Measurements from ENCODE around the gene SHISA7. TPM values are rescaled to one million over a fixed set of nuclear protein-coding genes. Genes with fewer than 3 reads are reported as not detected.

Gene SHISA7
- total RNA-seq, 2 donors from 2014 or later: not detected

GRCh38 chr19:55439052-55439451 lies 4.0 kb downstream of the SHISA7 start:
- TF ChIP-seq CTCF (conservative IDR thresholded peaks at IDR 0.05): no peak
- Histone ChIP-seq H3K4me1 (ENCODE audit: control insufficient read depth, insufficient read depth, low read length) (no peaks in the 10 kb centered on the region), H3K4me3 (ENCODE audit: low read length) (no peak overlapping the region), H3K27ac (ENCODE audit: low read depth, low read length) (no peak overlapping the region), H3K9me3 (ENCODE audit: control insufficient read depth, low read length) (no peaks in the 10 kb centered on the region), H3K9ac (ENCODE audit: extremely low read depth, low read length, poor library complexity, severe bottlenecking) (no peak overlapping the region), H3K27me3 (ENCODE audit: control insufficient read depth, insufficient read depth, low read length, poor library complexity, severe bottlenecking) (peaks cover 79% of the 10 kb centered on the region), H3K36me3 (ENCODE audit: control insufficient read depth, insufficient read depth, low read length) (no peaks in the 10 kb centered on the region)
- peaks cover 55% of the 10 kb centered on the region for H3K27me3 Mint-ChIP-seq (ENCODE audit: insufficient read depth)
- no peaks in the 10 kb centered on the region for H3K36me3 Mint-ChIP-seq (ENCODE audit: low read depth)
- peaks cover 7% of the 10 kb centered on the region for H3K4me1 Mint-ChIP-seq
- no peak overlapping the region for H3K27ac Mint-ChIP-seq
- peaks cover 3% of the 10 kb centered on the region for H3K9me3 Mint-ChIP-seq
- 73 to 75% methylated on average over 4 to 5 of the region's 5 CpGs for WGBS, 2 experiments (ENCODE audit: insufficient coverage in 1 of 2, insufficient read length in 1 of 2)
- H3K4me3 Mint-ChIP-seq: no peak overlapping the region
- DNase-seq: no peak

- no peaks in the 10 kb centered on the region for H3K9me3 ChIP-seq (ENCODE audit: control insufficient read depth, low read length)
- H3K4me3 ChIP-seq (ENCODE audit: low read length): no peak overlapping the region
- WGBS, 2 experiments (ENCODE audit: insufficient coverage in 1 of 2, insufficient read length in 1 of 2): 0 to 5% methylated on average over 6 to 17 of the region's 17 CpGs
- no peaks in the 10 kb centered on the region for H3K4me1 ChIP-seq (ENCODE audit: control insufficient read depth, insufficient read depth, low read length)
- no peak overlapping the region for H3K27ac Mint-ChIP-seq
- TF ChIP-seq CTCF (conservative IDR thresholded peaks at IDR 0.05): no peak
- H3K9me3 Mint-ChIP-seq: peaks cover 3% of the 10 kb centered on the region
- no peak overlapping the region for H3K4me3 Mint-ChIP-seq
- H3K27me3 Mint-ChIP-seq (ENCODE audit: insufficient read depth): peaks cover 59% of the 10 kb centered on the region
- no peaks in the 10 kb centered on the region for H3K36me3 Mint-ChIP-seq (ENCODE audit: low read depth)
- no peak overlapping the region for H3K9ac ChIP-seq (ENCODE audit: extremely low read depth, low read length, poor library complexity, severe bottlenecking)
- no peak overlapping the region for H3K27ac ChIP-seq (ENCODE audit: low read depth, low read length)
- peaks cover 75% of the 10 kb centered on the region for H3K27me3 ChIP-seq (ENCODE audit: control insufficient read depth, insufficient read depth, low read length, poor library complexity, severe bottlenecking)
- H3K36me3 ChIP-seq (ENCODE audit: control insufficient read depth, insufficient read depth, low read length): no peaks in the 10 kb centered on the region
- DNase-seq: peak; percentile 96
- H3K4me1 Mint-ChIP-seq: peaks cover 7% of the 10 kb centered on the region
Observed at GRCh38 chr19:55437410-55437809, 5.7 kb downstream of the SHISA7 start.

GRCh38 chr19:55436847-55437246 lies 6.3 kb downstream of the SHISA7 start:
- no peak for TF ChIP-seq CTCF (conservative IDR thresholded peaks at IDR 0.05)
- Histone ChIP-seq H3K4me3 (ENCODE audit: low read length) (no peak overlapping the region), H3K9me3 (ENCODE audit: control insufficient read depth, low read length) (no peaks in the 10 kb centered on the region), H3K9ac (ENCODE audit: extremely low read depth, low read length, poor library complexity, severe bottlenecking) (no peak overlapping the region), H3K27ac (ENCODE audit: low read depth, low read length) (no peak overlapping the region), H3K36me3 (ENCODE audit: control insufficient read depth, insufficient read depth, low read length) (no peaks in the 10 kb centered on the region), H3K4me1 (ENCODE audit: control insufficient read depth, insufficient read depth, low read length) (no peaks in the 10 kb centered on the region), H3K27me3 (ENCODE audit: control insufficient read depth, insufficient read depth, low read length, poor library complexity, severe bottlenecking) (peaks cover 75% of the 10 kb centered on the region)
- WGBS, 2 experiments (ENCODE audit: insufficient coverage in 1 of 2, insufficient read length in 1 of 2): 41 to 47% methylated on average over 8 of the region's 8 CpGs
- Mint-ChIP-seq H3K27ac (no peak overlapping the region), H3K36me3 (ENCODE audit: low read depth) (no peaks in the 10 kb centered on the region), H3K27me3 (ENCODE audit: insufficient read depth) (peaks cover 59% of the 10 kb centered on the region), H3K4me1 (peaks cover 7% of the 10 kb centered on the region), H3K9me3 (peaks cover 3% of the 10 kb centered on the region), H3K4me3 (no peak overlapping the region)
- no peak for DNase-seq

Measured in endodermal cell (in vitro differentiated cells).